ENCODE measurements around the gene PCAT6.
"Not testable (repeated sequence)": the region's sequence is repeated elsewhere in the genome, so short reads cannot be mapped to it uniquely, and the experiment has no call there.

The PCAT6 gene

DNA sequence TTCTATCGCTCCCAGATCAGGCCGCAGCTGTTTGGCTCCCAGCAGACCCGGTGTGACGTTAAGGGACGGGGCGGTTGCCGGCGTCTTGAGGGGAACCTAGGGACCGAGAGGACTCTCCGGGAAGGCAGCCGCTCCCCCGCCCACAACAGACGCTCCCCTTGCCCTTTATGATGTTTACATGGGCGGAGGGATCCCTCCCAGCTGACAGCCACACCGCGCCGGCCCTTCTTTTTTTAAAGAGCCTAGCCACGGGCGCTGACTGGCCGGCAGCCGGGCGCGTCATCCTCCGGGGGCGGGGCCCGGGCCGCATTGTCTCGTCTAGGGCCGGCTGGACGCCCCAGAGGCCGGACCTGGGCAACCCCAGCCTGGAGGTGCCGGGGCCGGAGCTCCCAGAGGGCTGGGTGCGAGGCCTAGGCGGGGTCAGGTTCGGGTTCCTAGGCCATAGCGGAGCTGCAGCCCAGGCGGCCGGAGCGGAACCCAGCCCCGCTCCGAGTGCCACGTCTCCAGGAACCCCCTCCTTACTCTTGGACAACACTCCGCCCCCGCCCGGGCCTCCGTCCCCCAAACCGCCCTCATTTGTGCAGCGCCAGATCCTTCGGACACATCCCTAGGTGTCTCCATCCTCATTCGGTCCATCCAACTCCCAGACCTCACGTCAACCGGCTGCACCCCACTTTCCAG lies at the start of gene PCAT6:
Gene PCAT6 (plus strand): TSS at position 340 of the 681 bp plus-strand sequence.
- Histone ChIP-seq H3K4me3 (peak within 1 kb of the TSS; percentile 55 to 89 (median 67)), H3K27ac (peak within 1 kb of the TSS; percentile 51 to 95 (median 84))

DNA sequence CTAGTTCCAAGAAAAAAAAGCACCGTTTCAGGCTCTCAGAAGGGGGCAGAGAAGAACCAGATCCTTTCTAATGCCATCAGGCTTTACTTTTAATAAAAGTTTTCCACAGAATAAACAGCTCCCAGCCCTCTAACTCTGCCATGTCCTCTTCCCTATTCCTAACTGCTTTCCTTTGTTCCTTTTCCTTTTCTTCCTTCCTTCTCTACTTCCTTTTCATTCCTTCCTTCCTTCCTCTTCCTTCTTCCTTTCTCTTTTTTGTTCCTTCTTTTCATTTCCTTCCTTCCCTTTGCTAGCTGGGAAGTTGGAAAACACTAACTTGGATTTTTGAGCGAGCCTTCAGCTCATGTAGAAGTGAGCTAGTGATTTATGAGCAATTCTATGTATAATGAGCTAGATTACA lies 48.7 kb upstream of the PCAT6 start:
- H3K27ac ChIP-seq, result no peak overlapping the region

DNA sequence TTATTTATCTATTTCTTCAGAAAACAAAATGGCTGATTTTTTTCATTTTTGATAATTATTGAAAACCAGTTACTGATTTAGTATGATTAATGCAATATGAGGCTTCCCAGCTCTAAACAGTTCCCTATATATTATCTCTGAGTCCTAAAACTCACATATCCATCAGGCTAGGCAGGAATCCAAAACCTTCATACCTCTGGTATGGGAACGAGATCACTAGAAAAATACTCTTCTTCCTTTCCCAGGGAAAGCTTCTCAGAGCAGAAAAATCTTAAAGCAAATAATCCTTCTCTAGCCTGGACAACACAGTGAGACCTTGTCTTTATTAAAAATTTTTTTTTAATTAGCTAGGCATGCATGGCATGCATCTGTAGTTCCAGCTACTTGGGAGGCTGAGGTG lies 45.0 kb upstream of the PCAT6 start:
- Histone ChIP-seq H3K4me3 (no peak overlapping the region), H3K27ac (no peak overlapping the region)

More for the DNA sequence above, 48.7 kb upstream of the PCAT6 start:
- no peak overlapping the region for H3K4me3 ChIP-seq

- Histone ChIP-seq H3K4me3 (no peak overlapping the region), H3K27ac (no peak overlapping the region)
Measured at GRCh38 chr1:202770135-202770534, 40.6 kb upstream of the PCAT6 start.

DNA sequence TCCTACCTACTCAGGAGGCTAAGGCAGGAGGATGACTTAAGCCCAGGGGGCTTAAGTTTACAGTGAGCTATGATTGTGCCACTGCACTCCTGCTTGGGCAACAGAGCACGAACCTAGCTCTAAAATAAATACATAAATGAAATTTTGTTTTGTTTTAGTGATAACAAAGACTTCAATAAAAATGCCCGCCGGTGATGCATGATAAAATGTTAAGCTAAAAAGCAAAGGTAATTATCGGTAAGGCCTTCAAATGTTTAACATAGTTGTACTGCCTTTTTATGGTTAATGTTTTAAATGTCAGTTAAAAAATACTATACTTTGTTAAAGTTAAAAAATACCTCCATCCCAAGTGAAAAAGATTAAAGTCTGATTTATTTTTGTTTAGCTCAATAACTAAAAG lies 29.6 kb upstream of the PCAT6 start:
- Histone ChIP-seq H3K4me3 (no peak overlapping the region), H3K27ac (no peak overlapping the region)

GRCh38 chr1:202786804-202787203 lies 23.9 kb upstream of the PCAT6 start:
- Histone ChIP-seq H3K4me3 (no peak overlapping the region), H3K27ac (no peak overlapping the region)

- no peak overlapping the region for H3K27ac ChIP-seq
- H3K4me3 ChIP-seq, result no peak overlapping the region
Measured at GRCh38 chr1:202788800-202789199, 22.0 kb upstream of the PCAT6 start.

DNA sequence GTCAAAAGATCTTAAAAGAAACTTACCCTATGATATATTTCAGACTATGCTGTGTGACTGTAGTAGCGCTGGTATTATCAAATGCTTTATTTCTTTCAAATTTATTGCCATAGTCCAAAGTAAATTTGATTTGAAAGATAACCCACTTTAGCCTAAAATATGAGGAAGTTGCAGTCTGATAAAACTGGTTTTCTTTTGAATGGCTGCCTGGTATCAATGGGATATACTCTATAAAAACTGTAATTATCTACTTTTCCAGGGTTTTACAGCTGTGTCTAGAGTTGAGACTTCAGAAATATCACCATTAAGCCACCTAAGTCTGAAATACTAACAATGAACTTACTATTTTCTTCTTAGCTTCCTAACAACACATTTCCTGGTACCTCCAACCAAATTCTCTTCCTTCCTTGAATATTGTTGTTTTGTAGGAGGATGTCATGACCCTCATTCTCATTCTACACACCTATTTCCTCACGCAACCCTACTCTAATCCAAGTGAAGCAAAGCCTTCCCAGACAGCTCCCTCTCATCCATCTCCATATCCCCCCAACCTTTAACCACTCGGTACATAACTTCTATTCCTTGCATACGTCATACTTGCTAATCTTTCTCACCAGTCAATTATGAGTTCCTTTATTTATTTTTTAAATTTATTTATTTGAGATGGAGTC lies 19.5 kb upstream of the PCAT6 start:
- Histone ChIP-seq H3K4me3 (no peak overlapping the region), H3K27ac (no peak overlapping the region)

- no peak overlapping the region for H3K4me3 ChIP-seq
Measured at GRCh38 chr1:202794051-202794740, 16.6 kb upstream of the PCAT6 start.

GRCh38 chr1:202794931-202795330 lies 15.8 kb upstream of the PCAT6 start:
- not testable (repeated sequence) for H3K27ac ChIP-seq, H3K4me3 ChIP-seq

More at GRCh38 chr1:202794051-202794740, 16.6 kb upstream of the PCAT6 start:
- no peak overlapping the region for H3K27ac ChIP-seq

GRCh38 chr1:202796670-202797069 lies 14.1 kb upstream of the PCAT6 start:
- H3K4me3 ChIP-seq, result no peak overlapping the region
- no peak overlapping the region for H3K27ac ChIP-seq

- Histone ChIP-seq H3K27ac (no peak overlapping the region), H3K4me3 (no peak overlapping the region)
Measured at GRCh38 chr1:202798260-202798659, 12.5 kb upstream of the PCAT6 start.

DNA sequence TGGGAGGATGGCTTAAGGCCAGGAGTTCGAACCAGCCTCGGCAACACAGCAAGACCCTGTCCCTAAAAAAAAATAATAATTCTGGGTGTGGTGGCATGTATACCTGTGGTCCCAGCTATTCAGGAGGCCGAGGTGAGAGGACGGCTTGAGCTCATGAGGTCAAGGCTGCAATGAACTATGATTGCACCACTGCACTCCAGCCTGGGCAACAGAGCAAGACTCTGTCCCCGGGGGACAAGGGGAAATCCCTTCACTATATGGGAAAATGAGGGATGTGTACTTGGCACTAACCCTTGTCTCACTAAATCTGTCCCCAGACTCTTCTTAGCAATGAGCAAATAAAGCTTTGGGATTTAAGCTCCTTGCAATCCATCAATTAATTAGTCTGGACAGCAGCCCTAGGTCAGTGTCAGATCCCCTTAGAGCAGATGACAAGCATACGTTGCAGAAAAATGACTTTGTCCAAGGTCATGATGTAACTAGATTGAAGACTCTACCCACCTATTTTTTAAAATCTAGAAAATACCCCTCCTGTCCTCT lies 11.9 kb upstream of the PCAT6 start:
- no peak overlapping the region for H3K4me3 ChIP-seq

DNA sequence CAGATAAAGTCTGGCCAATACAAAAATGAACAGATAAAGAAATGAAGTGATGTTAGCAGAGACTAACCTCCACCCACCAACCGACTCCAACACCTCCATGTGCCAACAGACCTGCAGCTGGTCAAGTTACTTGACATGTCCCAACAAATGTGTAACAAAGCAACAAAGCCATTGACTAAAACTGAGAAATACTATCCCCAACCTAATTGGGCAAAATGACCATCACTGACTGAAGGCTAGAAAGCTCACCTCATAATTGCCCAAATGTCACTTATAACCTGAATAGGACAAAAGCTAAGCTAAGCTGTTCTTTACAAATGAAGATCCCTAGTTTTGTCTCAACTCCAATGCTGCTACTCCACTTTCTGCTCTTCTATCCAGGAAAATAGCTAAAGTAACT lies 10.0 kb upstream of the PCAT6 start:
- no peak overlapping the region for H3K4me3 ChIP-seq
- no peak overlapping the region for H3K27ac ChIP-seq

More for the DNA sequence above, 11.9 kb upstream of the PCAT6 start:
- no peak overlapping the region for H3K27ac ChIP-seq

DNA sequence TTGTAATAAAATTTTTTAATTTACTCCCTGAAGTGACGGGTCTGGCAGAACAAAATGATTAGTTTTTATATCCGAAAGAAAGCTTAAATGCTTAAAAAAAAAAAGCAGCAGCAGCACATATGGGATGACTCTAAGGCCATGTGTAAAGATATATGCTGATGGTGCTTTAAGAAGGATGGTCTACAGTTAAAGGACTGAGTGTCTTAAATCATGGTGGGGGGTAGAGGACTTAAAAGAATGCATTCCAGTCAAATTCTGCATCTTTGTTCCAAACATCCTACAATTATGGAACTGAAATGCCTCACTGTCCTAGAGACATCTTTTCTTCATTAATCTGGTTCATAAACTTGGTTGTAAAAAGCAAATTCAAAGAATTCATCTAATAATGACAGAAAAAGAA lies 9.6 kb upstream of the PCAT6 start:
- Histone ChIP-seq H3K4me3 (no peak overlapping the region), H3K27ac (no peak overlapping the region)

DNA sequence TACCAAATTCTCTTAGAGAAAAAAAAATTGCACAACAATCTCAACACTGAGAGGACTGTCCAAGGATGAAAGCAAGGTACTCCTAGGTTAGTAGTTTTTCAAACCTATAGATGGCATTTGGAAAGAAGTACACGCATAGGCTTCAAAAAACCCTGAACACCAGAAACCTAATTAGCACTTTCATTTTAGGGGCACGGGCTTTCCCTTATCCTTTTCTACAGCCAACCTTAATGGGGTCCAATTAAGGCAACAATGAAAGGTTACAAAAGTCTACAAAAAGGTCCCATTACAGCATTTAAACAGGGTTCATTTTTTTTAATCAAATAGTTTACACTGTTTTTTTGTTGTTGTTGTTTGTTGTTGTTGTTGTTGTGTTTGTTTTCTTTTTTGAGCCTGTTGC lies 8.7 kb upstream of the PCAT6 start:
- no peak overlapping the region for H3K4me3 ChIP-seq
- H3K27ac ChIP-seq, result no peak overlapping the region

- no peak overlapping the region for H3K27ac ChIP-seq
- no peak overlapping the region for H3K4me3 ChIP-seq
Measured at GRCh38 chr1:202802998-202803932, 7.5 kb upstream of the PCAT6 start.

DNA sequence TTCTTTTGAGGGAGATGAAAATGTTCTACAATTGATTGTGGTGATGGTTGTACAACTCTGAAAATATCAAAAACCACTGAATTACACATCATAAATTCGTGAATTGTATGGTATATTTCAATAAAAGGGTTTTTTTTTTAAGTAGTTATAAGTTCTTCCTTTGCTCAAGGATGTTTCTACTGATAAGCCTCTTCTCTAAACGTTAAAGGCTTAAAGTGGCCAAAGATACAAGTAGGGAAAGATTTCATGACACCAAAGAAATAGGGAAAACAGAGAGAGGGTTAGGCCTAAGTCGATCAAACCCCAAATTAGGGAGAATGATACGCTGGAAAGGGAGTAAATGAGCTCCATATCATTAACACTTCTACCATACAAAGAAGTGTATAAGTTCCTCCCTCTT lies 6.6 kb upstream of the PCAT6 start:
- Histone ChIP-seq H3K27ac (no peak overlapping the region), H3K4me3 (no peak overlapping the region)
